Fibroblast of lung (primary cell): ENCODE results near the gene TENT5A. TPM values are rescaled to one million over a fixed set of nuclear protein-coding genes. Genes with fewer than 3 reads are reported as not detected.
"Not testable (repeated sequence)": the region's sequence is repeated elsewhere in the genome, so short reads cannot be mapped to it uniquely, and the experiment has no call there.

ENCODE experiments used
- DNase-seq, 2 donors: peaks; one replicate each; pipeline versions ENCODE4 v3.0.0 to v3.0.0-alpha.2; 2010; ENCODE audit warnings: low read depth in 2 of 2
- H2AFZ ChIP-seq: 2 replicates; pipeline ENCODE4 v1.5.1; 2012; ENCODE audit warnings: low read length, control low read depth, inconsistent platforms
- H3K27ac ChIP-seq: 2 replicates; pipeline ENCODE4 v1.5.1; 2011; ENCODE audit warnings: low read length, control low read depth; ENCODE audit not compliant: insufficient read depth
- H3K27me3 ChIP-seq: 2 replicates; pipeline ENCODE4 v1.5.1; 2011; ENCODE audit warnings: mild to moderate bottlenecking, low read length; ENCODE audit not compliant: control insufficient read depth, insufficient read depth
- H3K36me3 ChIP-seq: 2 replicates; pipeline ENCODE4 v1.5.1; 2011; ENCODE audit warnings: low read length; ENCODE audit not compliant: control insufficient read depth, insufficient read depth
- H3K4me1 ChIP-seq: 2 replicates; pipeline ENCODE4 v1.5.1; 2011; ENCODE audit warnings: low read length; ENCODE audit not compliant: control insufficient read depth, insufficient read depth; ENCODE audit errors: extremely low read depth
- H3K4me2 ChIP-seq: 2 replicates; pipeline ENCODE4 v1.5.1; 2011; ENCODE audit warnings: low read length, control low read depth; ENCODE audit not compliant: insufficient read depth; ENCODE audit errors: extremely low read depth
- H3K4me3 ChIP-seq, 4 experiments: fragments of 200-600 bp in 1 of 4; sonication (generic) in 1 of 4; replicated peaks in 1 of 4; 2 replicates each; pipeline ENCODE4 v1.5.1; 2011 to 2016; ENCODE audit warnings: low read length in 4 of 4, low read depth in 3 of 4, mild to moderate bottlenecking in 3 of 4, control low read depth in 2 of 4, inconsistent platforms in 1 of 4, mixed read lengths in 1 of 4; ENCODE audit not compliant: insufficient read depth in 1 of 4; ENCODE audit errors: control extremely low read depth in 1 of 4
- H3K79me2 ChIP-seq: 2 replicates; pipeline ENCODE4 v1.5.1; 2012; ENCODE audit warnings: mild to moderate bottlenecking, low read length, inconsistent platforms; ENCODE audit not compliant: control insufficient read depth, insufficient read depth
- H3K9ac ChIP-seq: 2 replicates; pipeline ENCODE4 v1.5.1; 2011; ENCODE audit warnings: mild to moderate bottlenecking, low read length, control low read depth; ENCODE audit not compliant: insufficient read depth
- H3K9me3 ChIP-seq: 2 replicates; pipeline ENCODE4 v1.5.1; 2012; ENCODE audit warnings: low read depth, low read length; ENCODE audit not compliant: control insufficient read depth, insufficient read depth
- H4K20me1 ChIP-seq: 2 replicates; pipeline ENCODE4 v1.5.1; 2011; ENCODE audit warnings: low read length; ENCODE audit not compliant: control insufficient read depth, insufficient read depth; ENCODE audit errors: extremely low read depth
- CTCF ChIP-seq, 2 donors: IDR thresholded peaks in 1 of 2; conservative IDR thresholded peaks in 1 of 2; 1 replicate in 1 of 2; 2 replicates in 1 of 2; pipeline ENCODE4 v1.5.1; 2011 to 2012; ENCODE audit warnings: low read length in 2 of 2, control low read depth in 1 of 2, inconsistent platforms in 1 of 2, low read depth in 1 of 2, mild to moderate bottlenecking in 1 of 2
- EZH2 ChIP-seq: IDR thresholded peaks from 2 replicates; pipeline ENCODE4 v1.5.1; 2012; ENCODE audit warnings: low read length, control low read depth, mild to moderate bottlenecking; ENCODE audit errors: missing control alignments
- polyA plus RNA-seq, 2 donors: library from polyadenylated mRNA; depleted of rRNA in 1 of 2; stranded (reverse) in 1 of 2; unstranded in 1 of 2; fragments of >200 nt; gene quantifications; 2 replicates each; pipeline ENCODE4 v1.2.1, GENCODE V29; 2011 to 2012; ENCODE audit warnings: missing spikeins in 1 of 2
- total RNA-seq: library from RNA; depleted of rRNA; stranded (reverse); fragments of >200 nt; gene quantifications from 2 replicates; pipeline ENCODE4 v1.2.1, GENCODE V29; 2014

TENT5A gene
- total and polyA plus RNA-seq, 2 donors (not counting 1 experiment from before 2014, with no cell fraction given) = 8.3 to 24.6 TPM

GRCh38 chr6:81741689-81742088 is 10.8 kb downstream of the TENT5A start:
- Histone ChIP-seq H4K20me1 (no peaks in the 10 kb centered on the region), H3K36me3 (no peaks in the 10 kb centered on the region), H3K4me2 (no peak overlapping the region), H2AFZ (no peak overlapping the region), H3K27me3 (no peaks in the 10 kb centered on the region), H3K9ac (no peak overlapping the region), H3K4me1 (no peaks in the 10 kb centered on the region), H3K4me3 (no peak overlapping the region), H3K79me2 (no peaks in the 10 kb centered on the region), H3K27ac (no peak overlapping the region), H3K9me3 (no peaks in the 10 kb centered on the region)
- TF ChIP-seq CTCF (conservative IDR thresholded peaks at IDR 0.05 in 1 of 2, IDR thresholded peaks at IDR 0.05 in 1 of 2; ENCODE audit: low read depth in 1 of 2, low read length in 2 of 2) (no peak), EZH2 (no peak)
- no peak for DNase-seq

GRCh38 chr6:81740591-81740990 is 11.9 kb downstream of the TENT5A start:
- not testable (repeated sequence) for DNase-seq, H3K27me3 ChIP-seq, H3K36me3 ChIP-seq, H3K4me3 ChIP-seq, H3K4me2 ChIP-seq, H3K9me3 ChIP-seq, H3K4me1 ChIP-seq, H3K9ac ChIP-seq, H4K20me1 ChIP-seq, H2AFZ ChIP-seq, H3K27ac ChIP-seq, H3K79me2 ChIP-seq

GRCh38 chr6:81739230-81740195 is 13.0 kb downstream of the TENT5A start:
- no peak overlapping the region for H2AFZ ChIP-seq
- no peak overlapping the region for H3K9ac ChIP-seq
- no peaks in the 10 kb centered on the region for H3K27me3 ChIP-seq
- DNase-seq = no peak
- no peaks in the 10 kb centered on the region for H4K20me1 ChIP-seq
- H3K4me2 ChIP-seq = no peak overlapping the region
- no peak overlapping the region for H3K27ac ChIP-seq
- H3K9me3 ChIP-seq = no peaks in the 10 kb centered on the region
- H3K36me3 ChIP-seq = no peaks in the 10 kb centered on the region
- TF ChIP-seq CTCF (conservative IDR thresholded peaks at IDR 0.05 in 1 of 2, IDR thresholded peaks at IDR 0.05 in 1 of 2; ENCODE audit: low read depth in 1 of 2, low read length in 2 of 2) (no peak), EZH2 (no peak)
- H3K79me2 ChIP-seq = no peaks in the 10 kb centered on the region
- no peaks in the 10 kb centered on the region for H3K4me1 ChIP-seq
- no peak overlapping the region for H3K4me3 ChIP-seq
